CD4-positive, alpha-beta T cell (primary cell): ENCODE data around the gene IL23A. TPM values are rescaled to one million over a fixed set of nuclear protein-coding genes. Genes with fewer than 3 reads are reported as not detected.
A peak's percentile ranks its signal among the peaks of the same experiment; 100 is the strongest.

Experiments used
- ATAC-seq: fragments of 200-7000 bp; cut with Tn5 transposase; one replicate; pipeline ENCODE4 v1.10.0; 2022; ENCODE audit warnings: mild to moderate bottlenecking; ENCODE audit not compliant: poor library complexity
- CTCF ChIA-PET: fragments of 350-600 bp; sonication (Branson Sonifier 250); formaldehyde crosslinking; loops from one replicate; lab custom pipeline; 2021; ENCODE audit warnings: antibody characterized with exemption, inconsistent platforms; lab: Charles Lee
- POLR2A ChIA-PET: fragments of 350-600 bp; sonication (Branson Sonifier 250); formaldehyde crosslinking; loops from one replicate; lab custom pipeline; 2021; ENCODE audit warnings: antibody characterized with exemption, inconsistent platforms; lab: Charles Lee
- DNase-seq, 14 experiments: peaks; one replicate each; pipeline ENCODE4 v3.0.0-alpha.2; 2013 to 2020; ENCODE audit warnings: mixed read lengths in 2 of 14
- H3K27ac ChIP-seq, 2 donors: one replicate each; pipeline versions ENCODE4 v1.5.1 to v1.7.0; 2013; ENCODE audit warnings: low read length in 2 of 2, low read depth in 1 of 2, mild to moderate bottlenecking in 1 of 2
- H3K27me3 ChIP-seq, 2 experiments: 1 replicate in 1 of 2; 2 replicates in 1 of 2; pipeline versions ENCODE4 v1.6.1 to v1.7.0; 2013; ENCODE audit warnings: low read length in 2 of 2, control low read depth in 1 of 2, mild to moderate bottlenecking in 1 of 2, moderate library complexity in 1 of 2; ENCODE audit not compliant: insufficient read depth in 2 of 2, control insufficient read depth in 1 of 2
- H3K36me3 ChIP-seq: one replicate; pipeline ENCODE4 v1.6.1; 2013; ENCODE audit warnings: low read length, control low read depth; ENCODE audit not compliant: insufficient read depth
- H3K4me1 ChIP-seq: one replicate; pipeline ENCODE4 v1.6.1; 2013; ENCODE audit warnings: low read length, control low read depth; ENCODE audit not compliant: insufficient read depth
- H3K4me3 ChIP-seq: one replicate; pipeline ENCODE4 v1.5.1; 2013; ENCODE audit warnings: mild to moderate bottlenecking, low read length, moderate library complexity
- H3K9me3 ChIP-seq, 2 experiments: 1 replicate in 1 of 2; 2 replicates in 1 of 2; pipeline versions ENCODE4 v1.6.1 to v1.7.0; 2013; ENCODE audit warnings: low read length in 2 of 2, mild to moderate bottlenecking in 2 of 2, control low read depth in 1 of 2, moderate library complexity in 1 of 2; ENCODE audit not compliant: control insufficient read depth in 1 of 2, insufficient read depth in 1 of 2
- H3K27ac Mint-ChIP-seq: one replicate; pipeline ENCODE4 v1.8.0; 2020; ENCODE audit warnings: mixed read lengths
- H3K27me3 Mint-ChIP-seq: one replicate; pipeline ENCODE4 v1.8.0; 2021; ENCODE audit warnings: mixed read lengths
- H3K36me3 Mint-ChIP-seq: one replicate; pipeline ENCODE4 v1.8.0; 2021; ENCODE audit warnings: low read depth, mixed read lengths
- H3K4me1 Mint-ChIP-seq: one replicate; pipeline ENCODE4 v1.8.0; 2021; ENCODE audit warnings: low read depth, mixed read lengths
- H3K4me3 Mint-ChIP-seq: one replicate; pipeline ENCODE4 v1.8.0; 2020; ENCODE audit warnings: mild to moderate bottlenecking, mixed read lengths
- H3K9me3 Mint-ChIP-seq: one replicate; pipeline ENCODE4 v1.8.0; 2020; ENCODE audit warnings: mixed read lengths
- intact Hi-C, 2 experiments: fragments of 100-400 bp; cut with DNase I in 1 of 2; cut with micrococcal nuclease in 1 of 2; formaldehyde crosslinking; loops; one replicate each; pipeline versions ENCODE4 v1.15.1 to v1.9.0; 2023 to 2025; cut with DNase I, micrococcal nuclease
- total RNA-seq, 174 experiments: library from RNA in 2 of 174; stranded (reverse) in 2 of 174; gene quantifications; one replicate each; pipeline ENCODE4 v1.2.3 and lab custom pipeline; 2021 to 2026
- TF ChIP-seq, protein P1 (sequence below): fragments of 200-600 bp; IDR thresholded peaks from one replicate; pipeline ENCODE4 v1.8.0; 2022; ENCODE audit warnings: antibody characterized with exemption, mild to moderate bottlenecking

Gene IL23A
- total RNA-seq, 2 experiments from 2014 or later = 25.2 to 27.5 TPM

GRCh38 chr12:56299308-56299852 is 39.3 kb upstream of the IL23A start:
- intact Hi-C loops = loop anchor here in 1 of 2 experiments (2.0 kb wide), 3 partner anchors 33 to 109 kb away; partner anchors contain the start of genes ANKRD52 and COQ10A
- ChIA-PET POLR2A (interaction anchor here (0.6 to 3.6 kb wide), 20 partner anchors 8 to 482 kb away, joined by 3 to 31 read pairs (median 4); partner anchors contain the start of genes ANKRD52, CNPY2, COQ10A and ORMDL2), CTCF (interaction anchor here (0.6 to 4.5 kb wide), 8 partner anchors 8 to 259 kb away, joined by 3 to 20 read pairs (median 3); partner anchors contain the start of genes ANKRD52, CNPY2 and SMARCC2)
- peak overlapping the region; percentile 97 for H3K27ac Mint-ChIP-seq
- peak in 7 of 14 experiments; percentile 3 to 68 (median 20) for DNase-seq
- H3K36me3 Mint-ChIP-seq = peaks cover 50% of the 10 kb centered on the region
- H3K27me3 Mint-ChIP-seq = no peaks in the 10 kb centered on the region
- H3K9me3 Mint-ChIP-seq = no peaks in the 10 kb centered on the region
- Histone ChIP-seq H3K4me1 (peaks cover 59% of the 10 kb centered on the region), H3K4me3 (peak overlapping the region; percentile 72), H3K27ac (peak overlapping the region; percentile 91 to 96), H3K9me3 (no peaks in the 10 kb centered on the region), H3K27me3 (no peaks in the 10 kb centered on the region), H3K36me3 (peaks cover 16% of the 10 kb centered on the region)
- H3K4me3 Mint-ChIP-seq = peak overlapping the region; percentile 98
- TF ChIP-seq, protein P1, sequence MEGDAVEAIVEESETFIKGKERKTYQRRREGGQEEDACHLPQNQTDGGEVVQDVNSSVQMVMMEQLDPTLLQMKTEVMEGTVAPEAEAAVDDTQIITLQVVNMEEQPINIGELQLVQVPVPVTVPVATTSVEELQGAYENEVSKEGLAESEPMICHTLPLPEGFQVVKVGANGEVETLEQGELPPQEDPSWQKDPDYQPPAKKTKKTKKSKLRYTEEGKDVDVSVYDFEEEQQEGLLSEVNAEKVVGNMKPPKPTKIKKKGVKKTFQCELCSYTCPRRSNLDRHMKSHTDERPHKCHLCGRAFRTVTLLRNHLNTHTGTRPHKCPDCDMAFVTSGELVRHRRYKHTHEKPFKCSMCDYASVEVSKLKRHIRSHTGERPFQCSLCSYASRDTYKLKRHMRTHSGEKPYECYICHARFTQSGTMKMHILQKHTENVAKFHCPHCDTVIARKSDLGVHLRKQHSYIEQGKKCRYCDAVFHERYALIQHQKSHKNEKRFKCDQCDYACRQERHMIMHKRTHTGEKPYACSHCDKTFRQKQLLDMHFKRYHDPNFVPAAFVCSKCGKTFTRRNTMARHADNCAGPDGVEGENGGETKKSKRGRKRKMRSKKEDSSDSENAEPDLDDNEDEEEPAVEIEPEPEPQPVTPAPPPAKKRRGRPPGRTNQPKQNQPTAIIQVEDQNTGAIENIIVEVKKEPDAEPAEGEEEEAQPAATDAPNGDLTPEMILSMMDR = no peak
- peak; percentile 27 for ATAC-seq
- H3K4me1 Mint-ChIP-seq = peaks cover 68% of the 10 kb centered on the region

GRCh38 chr12:56299853-56300643 is 38.6 kb upstream of the IL23A start, which contains the start of gene CS:
CS (minus strand) TSS chr12:56300330; CDS start chr12:56300201, 129 bp downstream.
- POLR2A ChIA-PET = interaction anchor here (0.6 to 3.6 kb wide), 18 partner anchors 9 to 483 kb away, joined by 3 to 31 read pairs (median 4); partner anchors contain the start of genes ANKRD52, CNPY2, COQ10A and ORMDL2
- peaks cover 56% of the 10 kb centered on the region for H3K4me1 ChIP-seq
- ATAC-seq = peak; percentile 91
- peak within 1 kb of the TSS; percentile 72 for H3K4me3 ChIP-seq
- no peaks in the 10 kb centered on the region for H3K27me3 ChIP-seq
- TF ChIP-seq, protein P1 = no peak
- no peaks in the 10 kb centered on the region for H3K9me3 ChIP-seq
- H3K27ac ChIP-seq = peak within 1 kb of the TSS; percentile 91 to 96
- CTCF ChIA-PET = interaction anchor here (0.6 to 4.5 kb wide), 10 partner anchors 9 to 260 kb away, joined by 3 to 20 read pairs (median 3); partner anchors contain the start of genes ANKRD52, CNPY2, SMARCC2 and ZC3H10
- Mint-ChIP-seq H3K9me3 (no peaks in the 10 kb centered on the region), H3K4me1 (peaks cover 68% of the 10 kb centered on the region), H3K27ac (peak within 1 kb of the TSS; percentile 97), H3K4me3 (peak within 1 kb of the TSS; percentile 98), H3K27me3 (no peaks in the 10 kb centered on the region), H3K36me3 (peaks cover 51% of the 10 kb centered on the region)
- peak; percentile 95 to 99 (median 98) for DNase-seq
- intact Hi-C loops = loop anchor here (1.0 to 2.0 kb wide), 7 partner anchors 33 to 173 kb away; partner anchors contain the start of genes COQ10A (in 2 of the 2), ANKRD52 (in 1 of the 2) and STAT2 (in 1 of the 2)
- peaks cover 19% of the 10 kb centered on the region for H3K36me3 ChIP-seq
